HG03354 (cell line): ENCODE data around the gene EIF4E.

Source experiments
- ATAC-seq: cut with Tn5 transposase; IDR thresholded peaks from one replicate; pipeline ENCODE4 v1.9.1; 2021; ENCODE audit warnings: mild to moderate bottlenecking; ENCODE audit not compliant: unreplicated experiment, poor library complexity, severe bottlenecking

Gene EIF4E

GRCh38 chr4:98928505-98929340, at the start of gene EIF4E:
Gene EIF4E, minus strand, starts transcription at chr4:98929133. Its CDS starts 21 bp downstream, at chr4:98929112.
- ATAC-seq = peak; percentile 73

- ATAC-seq = no peak
Observed at GRCh38 chr4:98977557-98977956, 48.6 kb upstream of the EIF4E start.

GRCh38 chr4:98976716-98977115, 47.8 kb upstream of the EIF4E start:
- no peak for ATAC-seq

DNA sequence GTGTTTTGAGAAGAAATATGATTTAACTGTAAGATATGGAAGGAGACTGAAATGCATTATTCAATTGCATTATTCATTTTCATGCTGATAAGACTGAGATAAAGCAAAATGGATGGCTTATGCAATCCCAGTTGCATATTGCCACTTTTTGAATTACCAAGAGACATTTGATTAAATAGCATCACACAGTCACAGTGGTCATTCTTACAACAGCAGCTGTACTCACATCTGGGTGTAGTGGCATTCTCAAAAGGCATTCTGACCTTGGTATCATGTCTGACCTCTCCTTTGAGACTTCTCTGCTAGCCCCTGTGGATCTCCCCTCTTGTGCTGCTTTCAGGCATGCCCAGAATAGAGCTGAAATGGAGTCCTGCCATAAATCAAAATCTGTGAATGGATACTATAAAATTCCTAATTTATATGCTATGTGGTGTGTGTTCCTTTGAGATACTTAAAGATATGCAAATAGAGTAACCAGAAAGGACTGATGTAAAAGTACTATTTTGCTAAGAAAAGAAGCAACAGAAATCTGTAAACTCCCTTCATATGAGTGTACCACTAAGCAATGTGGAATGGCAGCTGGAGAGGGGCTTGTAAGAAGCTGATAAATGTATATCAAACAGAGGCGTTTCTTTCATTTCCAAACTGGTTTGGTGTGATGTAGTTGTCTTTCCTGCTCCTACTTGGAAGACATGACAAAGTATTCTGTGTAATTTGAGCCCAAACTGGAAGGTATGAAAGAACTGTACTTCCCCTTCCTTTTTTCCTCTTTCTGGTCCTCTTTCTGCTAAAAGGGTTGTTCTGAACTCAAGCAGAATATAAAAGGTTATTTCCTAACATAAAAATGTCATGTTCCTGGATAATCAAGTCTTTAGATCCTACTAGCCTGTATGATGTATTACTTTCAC, 41.2 kb upstream of the EIF4E start:
- no peak for ATAC-seq

DNA sequence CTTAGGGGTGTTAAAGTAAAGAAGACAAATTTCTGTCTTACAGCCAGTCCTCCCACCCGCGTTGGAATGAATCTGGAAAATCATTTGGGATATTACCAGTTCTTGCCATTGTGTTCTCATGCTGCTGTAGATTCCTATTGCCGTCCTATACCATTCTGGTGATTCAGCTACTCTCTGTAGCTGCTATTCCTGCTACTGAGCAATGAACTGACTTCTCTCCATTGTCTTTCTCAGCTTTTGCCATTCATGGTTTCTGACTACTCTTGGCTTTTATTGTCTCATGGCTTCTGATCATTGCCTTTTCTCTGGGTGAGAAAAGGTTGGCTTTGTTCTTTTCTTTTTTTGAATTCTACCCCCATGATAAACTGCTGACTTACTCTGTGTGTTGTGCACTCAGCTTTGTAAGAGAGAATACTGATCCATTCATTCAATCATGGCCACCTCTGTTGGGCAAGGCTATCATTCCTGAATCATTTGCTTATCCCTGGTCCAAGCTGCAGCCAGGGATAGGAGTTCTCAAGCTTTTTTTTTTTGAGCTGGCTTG, 38.9 kb upstream of the EIF4E start:
- no peak for ATAC-seq

GRCh38 chr4:98966926-98967325, 38.0 kb upstream of the EIF4E start:
- ATAC-seq = no peak

DNA sequence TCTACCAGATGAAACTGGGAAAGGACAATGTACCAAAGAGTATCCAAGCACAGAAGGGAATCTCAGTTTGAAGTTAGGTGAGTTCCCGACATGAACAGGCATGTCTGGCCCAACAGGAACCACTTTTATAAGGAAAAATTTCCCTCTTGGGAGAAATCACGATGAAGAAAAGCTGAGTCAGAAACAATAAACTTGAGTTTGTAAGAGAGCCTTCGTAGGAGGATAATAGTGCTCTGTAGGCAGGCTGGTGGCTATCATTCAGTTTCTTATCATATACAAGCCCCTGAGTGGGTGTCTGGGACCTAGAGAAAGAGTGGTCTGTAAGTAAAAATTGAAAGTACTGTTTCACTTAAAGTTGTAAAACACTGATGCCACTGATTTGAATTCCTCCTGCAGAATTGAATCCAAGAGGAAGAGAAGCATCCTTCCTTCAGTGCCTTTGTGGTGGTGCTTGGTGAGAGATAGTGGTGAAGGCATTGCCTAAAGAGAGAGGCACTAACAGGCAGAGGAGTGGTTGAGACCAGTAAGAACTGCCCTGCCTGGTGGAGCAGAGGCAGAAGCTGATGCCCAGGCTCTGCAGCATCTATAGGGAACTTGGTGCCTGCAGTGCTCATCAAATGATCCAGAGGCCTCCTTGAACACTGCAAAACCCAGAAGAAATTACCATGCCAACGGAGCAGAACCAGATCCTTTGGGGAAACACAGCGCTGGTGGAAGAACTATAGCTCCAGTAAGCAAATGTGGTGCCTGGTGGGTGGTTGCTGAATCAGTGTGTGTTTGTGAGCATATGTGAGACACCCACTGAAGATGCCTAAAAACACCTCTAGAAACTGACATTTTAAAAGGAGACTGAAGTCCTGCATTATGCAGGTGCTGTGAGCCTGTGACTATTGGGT, 34.9 kb upstream of the EIF4E start:
- ATAC-seq = no peak

GRCh38 chr4:98961770-98962169, 32.8 kb upstream of the EIF4E start:
- ATAC-seq = no peak

GRCh38 chr4:98959411-98959810, 30.5 kb upstream of the EIF4E start:
- ATAC-seq = no peak

GRCh38 chr4:98958065-98958464, 29.1 kb upstream of the EIF4E start:
- no peak for ATAC-seq

DNA sequence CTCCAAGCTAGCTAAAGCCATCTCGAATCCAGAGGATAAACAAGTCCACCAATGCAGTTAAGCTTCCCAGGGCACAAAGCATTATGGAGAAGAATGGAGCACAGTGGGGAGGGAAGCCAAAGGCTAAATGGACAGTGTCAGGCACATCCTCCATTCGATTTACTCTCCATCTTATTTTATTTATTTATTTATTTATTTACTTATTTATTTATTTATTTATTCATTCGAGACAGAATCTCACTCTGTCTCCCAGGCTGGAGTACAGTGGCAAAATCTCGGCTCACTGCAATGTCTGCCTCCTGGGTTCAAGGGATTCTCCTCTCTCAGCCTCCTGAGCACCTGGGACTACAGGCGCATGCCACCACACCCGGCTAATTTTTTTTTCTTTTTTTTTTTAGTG, 26.3 kb upstream of the EIF4E start:
- ATAC-seq = no peak

DNA sequence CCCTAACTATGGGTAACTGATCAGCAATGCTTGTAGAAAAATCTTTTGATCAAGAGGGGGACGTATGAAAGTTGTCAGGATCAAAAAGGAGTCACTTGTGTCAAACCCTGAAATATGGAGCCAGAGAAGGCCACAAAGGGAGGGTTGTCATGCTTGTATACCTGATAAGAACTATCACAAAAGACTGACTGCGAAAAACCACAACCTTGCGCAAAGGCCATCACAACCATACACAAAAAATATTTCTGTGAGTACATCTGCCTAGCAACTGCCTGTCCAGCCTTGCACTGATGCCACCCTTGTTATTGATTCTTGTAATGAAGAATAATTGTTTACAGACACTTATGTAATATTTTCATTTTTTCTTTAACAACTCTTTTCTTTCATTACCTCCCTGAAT, 22.8 kb upstream of the EIF4E start:
- ATAC-seq = no peak

DNA sequence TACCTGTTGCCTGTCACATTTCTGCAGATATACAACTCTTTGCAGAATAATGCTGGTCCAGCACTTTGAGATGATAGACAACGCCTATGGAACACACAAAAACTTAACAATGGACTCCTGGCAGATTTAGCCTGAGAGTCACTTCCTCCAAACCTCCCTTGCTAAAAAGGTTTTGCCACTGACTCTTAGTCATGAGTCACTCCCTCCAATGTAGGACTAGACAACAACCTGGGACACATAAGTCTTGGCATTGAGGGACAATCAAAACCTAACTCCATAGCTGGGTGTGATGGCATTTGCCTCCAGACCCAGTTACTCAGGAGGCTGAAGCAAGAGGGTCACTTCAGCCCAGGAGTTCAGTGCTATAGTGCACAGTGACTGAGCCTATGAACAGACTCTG, 22.0 kb upstream of the EIF4E start:
- no peak for ATAC-seq

GRCh38 chr4:98946359-98946758, 17.4 kb upstream of the EIF4E start:
- no peak for ATAC-seq

DNA sequence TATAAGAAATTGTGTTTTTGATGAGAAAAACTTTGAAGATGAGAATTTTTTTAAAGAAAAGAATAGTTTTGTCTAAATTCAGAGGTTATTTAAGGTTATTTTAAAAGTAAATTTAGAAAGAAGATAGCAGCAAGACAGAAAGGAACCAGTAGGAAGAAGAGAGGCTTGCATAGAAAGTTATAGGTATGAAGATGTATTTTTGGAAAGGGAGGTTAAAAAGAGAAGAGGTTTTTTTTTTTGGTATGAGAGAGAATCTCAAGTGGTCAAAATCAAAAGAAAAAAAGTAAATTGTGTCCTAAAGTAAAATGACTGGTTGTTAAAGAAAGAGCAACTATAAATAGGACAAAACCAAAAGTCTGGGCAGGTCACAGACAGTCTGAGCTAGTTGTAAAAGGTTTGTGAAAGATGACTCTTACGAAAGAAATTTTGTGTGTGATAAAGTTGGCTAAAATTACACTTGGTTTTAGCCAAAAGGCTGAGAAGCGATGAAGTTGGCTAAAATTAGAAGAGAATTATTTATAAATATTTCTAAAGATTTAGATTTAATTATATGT, 16.4 kb upstream of the EIF4E start:
- ATAC-seq = no peak

DNA sequence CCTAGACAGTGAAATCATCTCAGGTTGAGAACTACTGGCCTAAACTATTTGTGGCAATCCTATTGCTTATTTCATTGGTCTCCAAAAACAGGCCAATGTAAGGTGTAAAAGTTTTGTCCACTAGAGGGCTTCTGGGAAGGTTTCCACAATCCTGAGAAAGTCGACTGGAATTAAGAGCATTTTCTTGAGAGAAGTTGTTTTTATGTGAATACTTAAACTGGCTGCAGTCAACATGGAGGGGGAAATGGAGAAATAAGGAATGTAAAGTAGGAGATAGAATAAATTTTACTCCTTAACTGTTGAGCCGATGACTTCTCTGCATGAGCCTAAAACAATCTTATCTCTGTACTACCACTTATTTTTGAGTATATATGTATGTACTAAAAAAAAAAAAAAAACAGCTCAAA, 11.0 kb upstream of the EIF4E start:
- ATAC-seq = peak; percentile 53

DNA sequence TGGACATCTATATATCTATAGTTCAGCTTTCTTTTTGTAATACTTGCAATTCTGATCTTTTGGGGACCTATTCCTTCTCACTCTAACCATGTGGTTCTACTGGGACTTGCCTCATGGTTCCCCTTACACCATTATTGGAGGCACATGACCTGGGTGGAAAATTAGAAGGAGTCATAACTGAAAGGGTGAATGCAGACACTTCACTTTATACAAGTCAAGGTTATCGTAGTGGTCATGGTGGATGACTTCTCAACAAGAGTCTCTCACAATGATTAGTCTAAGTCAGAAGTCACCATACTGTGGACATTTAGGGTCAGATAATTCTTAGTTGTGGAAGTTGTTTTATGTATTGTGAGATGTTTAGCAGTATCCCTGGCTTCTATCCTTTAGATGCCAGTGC, 10.5 kb upstream of the EIF4E start:
- ATAC-seq = peak; percentile 54

- no peak for ATAC-seq
Observed at GRCh38 chr4:98937986-98938720, 9.2 kb upstream of the EIF4E start.

- ATAC-seq = no peak
Observed at GRCh38 chr4:98935633-98936032, 6.7 kb upstream of the EIF4E start.
